ENCODE results near the gene MT1X.
"Not testable (repeated sequence)": the region's sequence is repeated elsewhere in the genome, so short reads cannot be mapped to it uniquely, and the experiment has no call there.

The MT1X gene

GRCh38 chr16:56657555-56658326, 24.5 kb upstream of the MT1X start, which contains the start of gene MT1F:
MT1F (plus strand) TSS chr16:56657959; CDS start chr16:56658059, 100 bp downstream.
- DNase-seq: peak; percentile 18

- DNase-seq: no peak
These were observed 23.9 kb upstream of the MT1X start for GRCh38 chr16:56658327-56658875.

- DNase-seq: no peak
These were observed 19.6 kb upstream of the MT1X start for GRCh38 chr16:56662357-56663354.

GRCh38 chr16:56664506-56664905, 17.8 kb upstream of the MT1X start:
- no peak for DNase-seq

- DNase-seq: not testable (repeated sequence)
These were observed 16.7 kb upstream of the MT1X start for GRCh38 chr16:56665286-56666261.

- DNase-seq: peak; percentile 29
These were observed 14.4 kb upstream of the MT1X start, which contains the start of gene MT1G for GRCh38 chr16:56667581-56668571. MT1G (minus strand) TSS chr16:56668065; CDS start chr16:56667993, 72 bp downstream.

GRCh38 chr16:56669005-56669839, 13.0 kb upstream of the MT1X start, which contains the start of gene MT1H:
MT1H (plus strand) TSS chr16:56669814; CDS start chr16:56669885, 71 bp downstream.
- DNase-seq: no peak

GRCh38 chr16:56669840-56670619, 12.2 kb upstream of the MT1X start:
- no peak for DNase-seq

GRCh38 chr16:56670620-56670934, 11.7 kb upstream of the MT1X start:
- DNase-seq: no peak

GRCh38 chr16:56671691-56672090, 10.6 kb upstream of the MT1X start:
- DNase-seq: not testable (repeated sequence)

GRCh38 chr16:56672171-56672570, 10.1 kb upstream of the MT1X start:
- DNase-seq: not testable (repeated sequence)

GRCh38 chr16:56672761-56673536, 9.3 kb upstream of the MT1X start:
- no peak for DNase-seq

- DNase-seq: peak; percentile 19
These were observed 8.3 kb upstream of the MT1X start for GRCh38 chr16:56673921-56674320.

- DNase-seq: not testable (repeated sequence)
These were observed 7.7 kb upstream of the MT1X start for GRCh38 chr16:56674570-56674969.

- DNase-seq: no peak
These were observed 6.5 kb upstream of the MT1X start for GRCh38 chr16:56675685-56676210.

GRCh38 chr16:56677474-56677873, 4.8 kb upstream of the MT1X start:
- DNase-seq: no peak

GRCh38 chr16:56679078-56679730, 3.1 kb upstream of the MT1X start:
- DNase-seq: no peak

Data from fibroblast of skin of scalp (primary cell).